Endothelial cell of umbilical vein (primary cell): Measurements from ENCODE around the gene TMEM132A. TPM values are rescaled to one million over a fixed set of nuclear protein-coding genes. Genes with fewer than 3 reads are reported as not detected.

Source experiments
- BruUV-seq: library from RNA; stranded (reverse); fragments of 400-500 nt; replicated peaks from 2 replicates; lab custom pipeline; 2021; lab: Mats Ljungman, UMichigan
- CTCF ChIA-PET: fragments of 300-600, 350-600 bp; sonication (Branson Sonifier 250); formaldehyde crosslinking; loops from one replicate; lab custom pipeline; 2021; ENCODE audit warnings: antibody characterized with exemption, inconsistent platforms; lab: Charles Lee
- POLR2A ChIA-PET: fragments of 300-600, 350-600 bp; sonication (Branson Sonifier 250); formaldehyde crosslinking; loops from one replicate; lab custom pipeline; 2021; ENCODE audit warnings: antibody characterized with exemption, inconsistent platforms; lab: Charles Lee
- DNase-seq: peaks from one replicate; pipeline ENCODE4 v3.0.0-alpha.2; 2011; ENCODE audit warnings: low read depth, low spot score
- FAIRE-seq: peaks from 2 replicates; lab custom pipeline; 2011; peaks lifted over from hg19 to GRCh38; lab: Jason Lieb, UNC
- H2AFZ ChIP-seq: 2 replicates; pipeline ENCODE4 v1.6.0; 2012; ENCODE audit warnings: low read depth, low read length, control low read depth, inconsistent platforms
- H3K27ac ChIP-seq: 2 replicates; pipeline ENCODE4 v1.5.1; 2011; ENCODE audit warnings: low read depth, mild to moderate bottlenecking, control low read depth, low read length, moderate library complexity; ENCODE audit not compliant: insufficient read depth
- H3K27me3 ChIP-seq, 2 experiments: 2 replicates each; pipeline versions ENCODE4 v1.6.0 to v1.6.1; 2011; ENCODE audit warnings: low read length in 2 of 2, mixed read lengths in 1 of 2; ENCODE audit not compliant: control insufficient read depth in 2 of 2, insufficient read depth in 2 of 2
- H3K36me3 ChIP-seq, 2 experiments: 2 replicates in 1 of 2; 3 replicates in 1 of 2; pipeline ENCODE4 v1.5.1; 2011; ENCODE audit warnings: low read length in 2 of 2, mild to moderate bottlenecking in 1 of 2, moderate library complexity in 1 of 2; ENCODE audit not compliant: control insufficient read depth in 2 of 2, insufficient read depth in 2 of 2; ENCODE audit errors: extremely low read depth in 1 of 2
- H3K4me1 ChIP-seq: 3 replicates; pipeline ENCODE4 v1.5.1; 2011; ENCODE audit warnings: mild to moderate bottlenecking, low read length; ENCODE audit not compliant: control insufficient read depth, insufficient read depth; ENCODE audit errors: extremely low read depth
- H3K4me2 ChIP-seq: 2 replicates; pipeline ENCODE4 v1.6.1; 2011; ENCODE audit warnings: low read length, control low read depth, mixed read lengths; ENCODE audit not compliant: insufficient read depth
- H3K4me3 ChIP-seq, 3 experiments: fragments of 200-600 bp in 1 of 3; sonication (generic), shearing (Covaris generic) in 1 of 3; replicated peaks in 1 of 3; 2 replicates each; pipeline ENCODE4 v1.5.1; 2011 to 2016; ENCODE audit warnings: control low read depth in 3 of 3, low read length in 3 of 3, mild to moderate bottlenecking in 2 of 3, inconsistent platforms in 1 of 3, low read depth in 1 of 3, moderate library complexity in 1 of 3; ENCODE audit not compliant: insufficient read depth in 1 of 3
- H3K79me2 ChIP-seq: 2 replicates; pipeline ENCODE4 v1.6.0; 2012; ENCODE audit warnings: low read length, inconsistent platforms; ENCODE audit not compliant: control insufficient read depth, insufficient read depth
- H3K9ac ChIP-seq: replicated peaks from 2 replicates; pipeline ENCODE3; 2011; ENCODE audit warnings: low read length, control low read depth; ENCODE audit not compliant: insufficient read depth; ENCODE audit errors: extremely low read depth
- H3K9me1 ChIP-seq: replicated peaks from 3 replicates; pipeline ENCODE4 v1.6.0; 2011; ENCODE audit warnings: mild to moderate bottlenecking, low read length; ENCODE audit not compliant: control insufficient read depth, insufficient read depth; ENCODE audit errors: extremely low read depth
- H3K9me3 ChIP-seq: replicated peaks from 2 replicates; pipeline ENCODE4 v1.5.1; 2012; ENCODE audit warnings: low read length, inconsistent platforms; ENCODE audit not compliant: control insufficient read depth, insufficient read depth
- H4K20me1 ChIP-seq: replicated peaks from 2 replicates; pipeline ENCODE3; 2011; ENCODE audit warnings: mild to moderate bottlenecking, low read length; ENCODE audit not compliant: control insufficient read depth, insufficient read depth; ENCODE audit errors: extremely low read depth
- CTCF ChIP-seq, 2 donors: IDR thresholded peaks; 1 replicate in 1 of 2; 2 replicates in 1 of 2; pipeline ENCODE4 v1.5.1; 2011; ENCODE audit warnings: low read length in 2 of 2, mild to moderate bottlenecking in 2 of 2, moderate library complexity in 2 of 2, control low read depth in 1 of 2, inconsistent platforms in 1 of 2, low read depth in 1 of 2; ENCODE audit not compliant: insufficient read depth in 1 of 2; ENCODE audit errors: extremely low read depth in 1 of 2
- EZH2 ChIP-seq: IDR thresholded peaks from 2 replicates; pipeline ENCODE4 v1.6.1; 2012; ENCODE audit warnings: borderline replicate concordance, low read depth, mild to moderate bottlenecking, moderate library complexity, low read length, inconsistent platforms; ENCODE audit not compliant: severe bottlenecking
- FOS ChIP-seq: IDR thresholded peaks from 2 replicates; pipeline ENCODE4 v1.6.1; 2011; ENCODE audit warnings: mild to moderate bottlenecking, low read length, moderate library complexity, borderline replicate concordance; ENCODE audit not compliant: insufficient read depth
- GATA2 ChIP-seq: IDR thresholded peaks from 2 replicates; pipeline ENCODE4 v1.7.0; 2011; ENCODE audit warnings: low read depth, mild to moderate bottlenecking, moderate library complexity, mixed read lengths, low read length; ENCODE audit not compliant: insufficient read length, insufficient read depth
- JUN ChIP-seq: IDR thresholded peaks from 2 replicates; pipeline ENCODE4 v1.6.1; 2011; ENCODE audit warnings: borderline replicate concordance, low read depth; ENCODE audit not compliant: insufficient read length, insufficient read depth
- MAX ChIP-seq: IDR thresholded peaks from 2 replicates; pipeline ENCODE4 v1.6.1; 2011; ENCODE audit not compliant: insufficient read depth, insufficient read length
- MYC ChIP-seq: IDR thresholded peaks from one replicate; pipeline ENCODE4 v1.6.1; 2011; ENCODE audit warnings: mild to moderate bottlenecking, low read depth, low read length
- POLR2A ChIP-seq: IDR thresholded peaks from 2 replicates; pipeline ENCODE4 v1.6.1; 2012; ENCODE audit warnings: low read depth, mild to moderate bottlenecking, control low read depth, low read length
- POLR2AphosphoS5 ChIP-seq: IDR thresholded peaks from 2 replicates; pipeline ENCODE4 v1.6.1; 2012; ENCODE audit warnings: low read depth, mild to moderate bottlenecking, control low read depth, low read length, moderate library complexity; ENCODE audit not compliant: insufficient read depth
- dilution Hi-C: fragments of 300-500 bp; cut with MboI; formaldehyde crosslinking; loops from one replicate; pipeline ENCODE4 v1.15.0; 2019; ENCODE audit warnings: low sequenced_read_pairs; ENCODE audit not compliant: extremely low pct_ligation_motif_present
- intact Hi-C: fragments of 100-400 bp; cut with micrococcal nuclease; formaldehyde crosslinking; loops from one replicate; pipeline ENCODE4 v1.10.0; 2022
- polyA plus RNA-seq, 4 experiments: library from polyadenylated mRNA; depleted of rRNA in 3 of 4; stranded (reverse) in 3 of 4; unstranded in 1 of 4; fragments of >200 nt; gene quantifications; 2 replicates each; pipeline versions ENCODE4 v1.2.1 to v1.2.3, GENCODE V29; 2011 to 2012; ENCODE audit warnings: missing spikeins in 1 of 4
- total RNA-seq: library from RNA; stranded (reverse); gene quantifications from 2 replicates; pipeline ENCODE4 v1.2.3, GENCODE V29; 2021

The TMEM132A gene
- total and polyA plus RNA-seq, 2 donors (not counting 3 experiments of a cell fraction or from before 2014, with no cell fraction given), result 74.3 to 106 TPM

- no peak overlapping the region for H3K27ac ChIP-seq
- H2AFZ ChIP-seq, result no peak overlapping the region
- H3K9ac ChIP-seq, result no peak overlapping the region
- no peaks in the 10 kb centered on the region for H3K9me1 ChIP-seq
- H3K4me1 ChIP-seq, result peaks cover 8% of the 10 kb centered on the region
- H3K4me3 ChIP-seq, result no peak overlapping the region
- no peak for DNase-seq
- H4K20me1 ChIP-seq, result no peaks in the 10 kb centered on the region
- BruUV-seq, result no TSS peak
- no peaks in the 10 kb centered on the region for H3K79me2 ChIP-seq
- peaks cover 0 to 34% of the 10 kb centered on the region in 2 experiments for H3K36me3 ChIP-seq
- H3K27me3 ChIP-seq, result no peaks in the 10 kb centered on the region
- intact Hi-C loops (no loop called here), dilution Hi-C loops (no loop called here)
- H3K4me2 ChIP-seq, result no peak overlapping the region
- POLR2A ChIA-PET, result no interaction called here
- TF ChIP-seq FOS (no peak), POLR2AphosphoS5 (no peak)
- CTCF ChIA-PET, result interaction anchor here (1.4 to 1.8 kb wide), 2 partner anchors 19 to 35 kb away, joined by 4 read pairs; no protein-coding TSS in a partner anchor
- FAIRE-seq, result no peak
- H3K9me3 ChIP-seq, result no peaks in the 10 kb centered on the region
Observed at GRCh38 chr11:60934124-60934789, 10.0 kb downstream of the TMEM132A start.

GRCh38 chr11:60934790-60935605 lies 10.7 kb downstream of the TMEM132A start:
- no TSS peak for BruUV-seq

More at GRCh38 chr11:60934790-60935605, 10.7 kb downstream of the TMEM132A start:
- ChIA-PET CTCF (interaction anchor here (1.4 to 1.8 kb wide), 3 partner anchors 19 to 36 kb away, joined by 4 read pairs; partner anchors contain the start of gene TMEM109), POLR2A (no interaction called here)
- dilution Hi-C loops, result no loop called here
- H3K27me3 ChIP-seq, result no peaks in the 10 kb centered on the region
- no peaks in the 10 kb centered on the region for H3K79me2 ChIP-seq
- H3K4me2 ChIP-seq, result no peak overlapping the region
- no peaks in the 10 kb centered on the region for H3K9me1 ChIP-seq
- H3K36me3 ChIP-seq, result peaks cover 0 to 32% of the 10 kb centered on the region in 2 experiments
- TF ChIP-seq POLR2A (no peak), CTCF (IDR thresholded peaks at IDR 0.05; ENCODE audit: extremely low read depth in 1 of 2, insufficient read depth in 1 of 2, low read depth in 1 of 2, low read length in 2 of 2) (no peak), MAX (no peak), GATA2 (no peak), POLR2AphosphoS5 (no peak), EZH2 (no peak), FOS (no peak), JUN (no peak), MYC (no peak)
- DNase-seq, result no peak
- H3K4me3 ChIP-seq, result no peak overlapping the region
- H3K9ac ChIP-seq, result no peak overlapping the region
- H4K20me1 ChIP-seq, result no peaks in the 10 kb centered on the region
- no peak overlapping the region for H2AFZ ChIP-seq
- no peaks in the 10 kb centered on the region for H3K9me3 ChIP-seq
- no peak for FAIRE-seq
- H3K4me1 ChIP-seq, result peaks cover 8% of the 10 kb centered on the region
- no peak overlapping the region for H3K27ac ChIP-seq
- intact Hi-C loops, result no loop called here
